ENCODE data around the gene RRP15. TPM values are rescaled to one million over a fixed set of nuclear protein-coding genes. Genes with fewer than 3 reads are reported as not detected.

Gene RRP15
- polyA plus RNA-seq, 1 donor from 2014 or later = 21.8 TPM

GRCh38 chr1:218341325-218341724, 56.2 kb downstream of the RRP15 start:
- Mint-ChIP-seq H3K27ac (no peak overlapping the region), H3K4me1 (peaks cover 0 to 4% (median under 1%) of the 10 kb centered on the region in 3 donors), H3K4me3 (no peak overlapping the region), H3K9me3 (no peaks in the 10 kb centered on the region), H3K36me3 (no peaks in the 10 kb centered on the region), H3K27me3 (no peaks in the 10 kb centered on the region)

- no peaks in the 10 kb centered on the region for H3K9me3 Mint-ChIP-seq
- no peaks in the 10 kb centered on the region for H3K36me3 Mint-ChIP-seq
- peak overlapping the region in 1 of 4 donors; percentile 34 for H3K4me3 Mint-ChIP-seq
Measured at GRCh38 chr1:218342091-218342490, 57.0 kb downstream of the RRP15 start.

GRCh38 chr1:218344814-218345672, 60.0 kb downstream of the RRP15 start, which contains the start of gene TGFB2:
TSS of gene TGFB2 (plus strand) at chr1:218345336. CDS start at chr1:218346702, 1,366 bp downstream.
- Mint-ChIP-seq H3K27me3 (no peaks in the 10 kb centered on the region), H3K36me3 (no peaks in the 10 kb centered on the region)

More at GRCh38 chr1:218342091-218342490, 57.0 kb downstream of the RRP15 start:
- Mint-ChIP-seq H3K27me3 (no peaks in the 10 kb centered on the region), H3K4me1 (peaks cover 2 to 12% (median 3%) of the 10 kb centered on the region in 3 donors), H3K27ac (no peak overlapping the region)

GRCh38 chr1:218345673-218346390, 60.7 kb downstream of the RRP15 start:
- Mint-ChIP-seq H3K4me1 (peaks cover 23 to 35% (median 29%) of the 10 kb centered on the region in 3 donors), H3K4me3 (no peak overlapping the region), H3K9me3 (no peaks in the 10 kb centered on the region), H3K27me3 (no peaks in the 10 kb centered on the region), H3K27ac (peak overlapping the region in 2 of 3 donors; percentile 82 to 96), H3K36me3 (no peaks in the 10 kb centered on the region)

More at GRCh38 chr1:218344814-218345672, 60.0 kb downstream of the RRP15 start, which contains the start of gene TGFB2:
- Mint-ChIP-seq H3K9me3 (no peaks in the 10 kb centered on the region), H3K4me3 (no peak within 1 kb of the TSS), H3K27ac (peak within 1 kb of the TSS in 2 of 3 donors; percentile 82 to 96), H3K4me1 (peaks cover 20 to 35% (median 26%) of the 10 kb centered on the region in 3 donors)

- H3K4me3 Mint-ChIP-seq = no peak overlapping the region
- H3K36me3 Mint-ChIP-seq = no peaks in the 10 kb centered on the region
- no peaks in the 10 kb centered on the region for H3K27me3 Mint-ChIP-seq
- H3K4me1 Mint-ChIP-seq = peaks cover 27 to 43% (median 34%) of the 10 kb centered on the region in 3 donors
- H3K9me3 Mint-ChIP-seq = no peaks in the 10 kb centered on the region
- H3K27ac Mint-ChIP-seq = peak overlapping the region in 2 of 3 donors; percentile 82 to 96
Measured at GRCh38 chr1:218346391-218347204, 61.5 kb downstream of the RRP15 start.

GRCh38 chr1:218347336-218347722, 62.2 kb downstream of the RRP15 start:
- Mint-ChIP-seq H3K36me3 (no peaks in the 10 kb centered on the region), H3K4me3 (no peak overlapping the region), H3K27me3 (no peaks in the 10 kb centered on the region), H3K27ac (peak overlapping the region in 2 of 3 donors; percentile 82 to 96), H3K4me1 (peaks cover 27 to 45% (median 36%) of the 10 kb centered on the region in 3 donors), H3K9me3 (no peaks in the 10 kb centered on the region)

GRCh38 chr1:218347723-218348627, 62.9 kb downstream of the RRP15 start:
- no peaks in the 10 kb centered on the region for H3K9me3 Mint-ChIP-seq
- peaks cover 27 to 45% (median 37%) of the 10 kb centered on the region in 3 donors for H3K4me1 Mint-ChIP-seq
- H3K4me3 Mint-ChIP-seq = peak overlapping the region in 1 of 4 donors; percentile 38
- no peaks in the 10 kb centered on the region for H3K36me3 Mint-ChIP-seq
- H3K27ac Mint-ChIP-seq = peak overlapping the region in 2 of 3 donors; percentile 54 to 82
- H3K27me3 Mint-ChIP-seq = no peaks in the 10 kb centered on the region

GRCh38 chr1:218348628-218349071, 63.6 kb downstream of the RRP15 start:
- Mint-ChIP-seq H3K4me1 (peaks cover 27 to 45% (median 37%) of the 10 kb centered on the region in 3 donors), H3K27ac (peak overlapping the region; percentile 35 to 76 (median 54)), H3K36me3 (no peaks in the 10 kb centered on the region), H3K9me3 (no peaks in the 10 kb centered on the region), H3K4me3 (peak overlapping the region in 1 of 4 donors; percentile 34), H3K27me3 (no peaks in the 10 kb centered on the region)

GRCh38 chr1:218349348-218350034, 64.4 kb downstream of the RRP15 start:
- H3K27me3 Mint-ChIP-seq = no peaks in the 10 kb centered on the region
- H3K4me1 Mint-ChIP-seq = peaks cover 27 to 45% (median 37%) of the 10 kb centered on the region in 3 donors
- peak overlapping the region; percentile 48 to 88 (median 66) for H3K4me3 Mint-ChIP-seq
- H3K36me3 Mint-ChIP-seq = no peaks in the 10 kb centered on the region
- H3K27ac Mint-ChIP-seq = peak overlapping the region in 2 of 3 donors; percentile 13 to 76
- H3K9me3 Mint-ChIP-seq = no peaks in the 10 kb centered on the region

GRCh38 chr1:218350035-218350525, 65.0 kb downstream of the RRP15 start:
- Mint-ChIP-seq H3K36me3 (no peaks in the 10 kb centered on the region), H3K4me1 (peaks cover 27 to 45% (median 37%) of the 10 kb centered on the region in 3 donors)

GRCh38 chr1:218350801-218351266, 65.7 kb downstream of the RRP15 start:
- Mint-ChIP-seq H3K4me1 (peaks cover 27 to 45% (median 37%) of the 10 kb centered on the region in 3 donors), H3K27me3 (no peaks in the 10 kb centered on the region), H3K36me3 (no peaks in the 10 kb centered on the region), H3K27ac (peak overlapping the region; percentile 83 to 85 (median 84)), H3K9me3 (no peaks in the 10 kb centered on the region), H3K4me3 (peak overlapping the region; percentile 79 to 91 (median 84))

More at GRCh38 chr1:218350035-218350525, 65.0 kb downstream of the RRP15 start:
- peak overlapping the region; percentile 48 to 88 (median 66) for H3K4me3 Mint-ChIP-seq
- H3K27me3 Mint-ChIP-seq = no peaks in the 10 kb centered on the region
- peak overlapping the region in 2 of 3 donors; percentile 13 to 76 for H3K27ac Mint-ChIP-seq
- no peaks in the 10 kb centered on the region for H3K9me3 Mint-ChIP-seq

GRCh38 chr1:218351391-218352074, 66.4 kb downstream of the RRP15 start:
- no peaks in the 10 kb centered on the region for H3K36me3 Mint-ChIP-seq
- H3K27me3 Mint-ChIP-seq = no peaks in the 10 kb centered on the region
- H3K4me3 Mint-ChIP-seq = peak overlapping the region; percentile 79 to 91 (median 84)
- H3K4me1 Mint-ChIP-seq = peaks cover 27 to 42% (median 36%) of the 10 kb centered on the region in 3 donors
- no peaks in the 10 kb centered on the region for H3K9me3 Mint-ChIP-seq
- peak overlapping the region; percentile 83 to 85 (median 84) for H3K27ac Mint-ChIP-seq

Data from IgD-negative memory B cell (primary cell).